Measurements from ENCODE around the gene TMEM38B.
"Not testable (repeated sequence)": the region's sequence is repeated elsewhere in the genome, so short reads cannot be mapped to it uniquely, and the experiment has no call there.

DNA sequence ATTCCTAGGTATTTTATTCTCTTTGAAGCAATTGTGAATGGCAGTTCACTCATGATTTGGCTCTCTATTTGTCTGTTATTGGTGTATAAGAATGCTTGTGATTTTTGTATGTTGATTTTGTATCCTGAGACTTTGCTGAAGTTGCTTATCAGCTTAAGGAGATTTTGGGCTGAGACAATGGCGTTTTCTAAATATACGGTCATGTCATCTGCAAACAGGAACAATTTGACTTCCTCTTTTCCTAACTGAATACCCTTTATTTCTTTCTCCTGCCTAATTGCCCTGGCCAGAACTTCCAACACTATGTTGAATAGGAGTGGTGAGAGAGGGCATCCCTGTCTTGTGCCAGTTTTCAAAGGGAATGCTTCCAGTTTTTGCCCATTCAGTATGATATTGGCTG lies 92.5 kb downstream of the TMEM38B start:
- TF ChIP-seq CTCF, POLR2A (IDR thresholded peaks at IDR 0.05): not testable (repeated sequence)

All from body of pancreas (tissue), 4 donors.